ENCODE results near the gene SLC26A11.

The SLC26A11 gene

GRCh38 chr17:80295146-80295545, 74.9 kb downstream of the SLC26A11 start:
- H3K9me2 ChIP-seq (replicated peaks; ENCODE audit: control insufficient read depth, low read length), result no peaks in the 10 kb centered on the region
- no peak overlapping the region for H3K4me3 ChIP-seq (ENCODE audit: low read length)
- H3K9me3 ChIP-seq (ENCODE audit: control insufficient read depth, insufficient read depth, low read length), result no peaks in the 10 kb centered on the region
- no peaks in the 10 kb centered on the region for H4K20me1 ChIP-seq (ENCODE audit: control insufficient read depth, insufficient read depth, low read depth, low read length)
- H3F3A ChIP-seq (ENCODE audit: control insufficient read depth, insufficient read depth), result no peaks in the 10 kb centered on the region
- no peaks in the 10 kb centered on the region for H3K27me3 ChIP-seq (ENCODE audit: control insufficient read depth, low read length)
- no peak for TF ChIP-seq EZH2phosphoT487 (IDR thresholded peaks at IDR 0.05; ENCODE audit: borderline replicate concordance, low read length)
- TF ChIP-seq CTCF (IDR thresholded peaks at IDR 0.05; ENCODE audit: low read depth, low read length, poor library complexity, severe bottlenecking), result no peak
- no peaks in the 10 kb centered on the region for H3K4me1 ChIP-seq (ENCODE audit: control insufficient read depth, low read length)
- no peak overlapping the region for H3K27ac ChIP-seq (ENCODE audit: low read depth, low read length)
- no peaks in the 10 kb centered on the region for H3K36me3 ChIP-seq (ENCODE audit: control insufficient read depth, low read length)
- H3K4me2 ChIP-seq (ENCODE audit: low read length), result no peak overlapping the region
- H3K79me2 ChIP-seq (ENCODE audit: control insufficient read depth, low read length), result no peaks in the 10 kb centered on the region

GRCh38 chr17:80295559-80295958, 75.3 kb downstream of the SLC26A11 start:
- Histone ChIP-seq H3K79me2 (ENCODE audit: control insufficient read depth, low read length) (no peaks in the 10 kb centered on the region), H4K20me1 (ENCODE audit: control insufficient read depth, insufficient read depth, low read depth, low read length) (no peaks in the 10 kb centered on the region)

GRCh38 chr17:80296221-80296620, 76.0 kb downstream of the SLC26A11 start:
- Histone ChIP-seq H3K9me3 (ENCODE audit: control insufficient read depth, insufficient read depth, low read length) (no peaks in the 10 kb centered on the region), H3K4me3 (ENCODE audit: low read length) (no peak overlapping the region), H3K27ac (ENCODE audit: low read depth, low read length) (no peak overlapping the region), H3K27me3 (ENCODE audit: control insufficient read depth, low read length) (no peaks in the 10 kb centered on the region), H3K9me2 (replicated peaks; ENCODE audit: control insufficient read depth, low read length) (no peaks in the 10 kb centered on the region), H3K36me3 (ENCODE audit: control insufficient read depth, low read length) (no peaks in the 10 kb centered on the region), H3F3A (ENCODE audit: control insufficient read depth, insufficient read depth) (no peaks in the 10 kb centered on the region), H3K4me1 (ENCODE audit: control insufficient read depth, low read length) (no peaks in the 10 kb centered on the region), H4K20me1 (ENCODE audit: control insufficient read depth, insufficient read depth, low read depth, low read length) (no peaks in the 10 kb centered on the region), H3K4me2 (ENCODE audit: low read length) (no peak overlapping the region), H3K79me2 (ENCODE audit: control insufficient read depth, low read length) (no peaks in the 10 kb centered on the region)
- TF ChIP-seq CTCF (IDR thresholded peaks at IDR 0.05; ENCODE audit: low read depth, low read length, poor library complexity, severe bottlenecking), result no peak
- no peak for TF ChIP-seq EZH2phosphoT487 (IDR thresholded peaks at IDR 0.05; ENCODE audit: borderline replicate concordance, low read length)

More at GRCh38 chr17:80295559-80295958, 75.3 kb downstream of the SLC26A11 start:
- no peak overlapping the region for H3K27ac ChIP-seq (ENCODE audit: low read depth, low read length)
- H3K9me3 ChIP-seq (ENCODE audit: control insufficient read depth, insufficient read depth, low read length), result no peaks in the 10 kb centered on the region
- H3F3A ChIP-seq (ENCODE audit: control insufficient read depth, insufficient read depth), result no peaks in the 10 kb centered on the region
- H3K27me3 ChIP-seq (ENCODE audit: control insufficient read depth, low read length), result no peaks in the 10 kb centered on the region
- no peak overlapping the region for H3K4me3 ChIP-seq (ENCODE audit: low read length)
- no peaks in the 10 kb centered on the region for H3K36me3 ChIP-seq (ENCODE audit: control insufficient read depth, low read length)
- TF ChIP-seq EZH2phosphoT487 (IDR thresholded peaks at IDR 0.05; ENCODE audit: borderline replicate concordance, low read length) (no peak), CTCF (IDR thresholded peaks at IDR 0.05; ENCODE audit: low read depth, low read length, poor library complexity, severe bottlenecking) (no peak)
- H3K4me2 ChIP-seq (ENCODE audit: low read length), result no peak overlapping the region
- H3K4me1 ChIP-seq (ENCODE audit: control insufficient read depth, low read length), result no peaks in the 10 kb centered on the region
- no peaks in the 10 kb centered on the region for H3K9me2 ChIP-seq (replicated peaks; ENCODE audit: control insufficient read depth, low read length)

All from DOHH2 (cell line).